PC-3 (cell line): Measurements from ENCODE around the gene GOPC.

Source experiments
- CTCF ChIP-seq: fragments of 300-600 bp; sonication (generic); conservative IDR thresholded peaks from 2 replicates; pipeline ENCODE4 v1.5.1; 2017; ENCODE audit warnings: antibody characterized with exemption, low read depth, mild to moderate bottlenecking, low read length
- EZH2 ChIP-seq: fragments of 300-600 bp; sonication (generic); IDR thresholded peaks from one replicate; pipeline ENCODE4 v1.6.1; 2017; ENCODE audit warnings: antibody characterized with exemption, mild to moderate bottlenecking, low read length; ENCODE audit not compliant: unreplicated experiment
- EZH2phosphoT487 ChIP-seq: fragments of 300-600 bp; sonication (generic); IDR thresholded peaks from 2 replicates; pipeline ENCODE4 v1.6.1; 2018; ENCODE audit warnings: mild to moderate bottlenecking, antibody characterized with exemption, low read length, borderline replicate concordance

GRCh38 chr6:117629119-117629660 lies 26.9 kb upstream of the GOPC start:
- no peak for TF ChIP-seq EZH2
- TF ChIP-seq CTCF = no peak
- no peak for TF ChIP-seq EZH2phosphoT487
